PC-3 (cell line): ENCODE measurements around the gene FBXL7. TPM values are rescaled to one million over a fixed set of nuclear protein-coding genes. Genes with fewer than 3 reads are reported as not detected.

Experiments
- ATAC-seq: fragments of 200-7000 bp; cut with Tn5 transposase; 2 replicates; pipeline ENCODE4 v1.9.1; 2020; ENCODE audit warnings: mild to moderate bottlenecking, moderate library complexity
- BruUV-seq: library from RNA; stranded (reverse); fragments of 400-500 nt; replicated peaks from 2 replicates; lab custom pipeline; 2021; lab: Mats Ljungman, UMichigan
- CTCF ChIA-PET: fragments of 300-600 bp; sonication (Branson Sonifier 250); formaldehyde crosslinking; loops from one replicate; lab custom pipeline; 2022; ENCODE audit warnings: antibody characterized with exemption; lab: Charles Lee
- POLR2A ChIA-PET: fragments of 300-600 bp; sonication (Branson Sonifier 250); formaldehyde crosslinking; loops from one replicate; lab custom pipeline; 2022; ENCODE audit warnings: antibody characterized with exemption; ENCODE audit not compliant: unreplicated experiment; lab: Charles Lee
- DNase-seq: peaks from one replicate; pipeline ENCODE4 v3.0.0-alpha.2; 2015
- H2AFZ ChIP-seq: fragments of 300-600 bp; sonication (generic); 2 replicates; pipeline ENCODE4 v1.6.0; 2016; ENCODE audit warnings: antibody characterized with exemption, low read length
- H3F3A ChIP-seq: fragments of 300-600 bp; sonication (generic); one replicate; pipeline ENCODE4 v1.6.0; 2017; ENCODE audit warnings: antibody characterized with exemption, low read length, control low read depth, mild to moderate bottlenecking; ENCODE audit not compliant: unreplicated experiment
- H3K27ac ChIP-seq: fragments of 300-600 bp; sonication (generic); 2 replicates; pipeline ENCODE4 v1.5.1; 2016; ENCODE audit warnings: mild to moderate bottlenecking, low read length
- H3K27me3 ChIP-seq: fragments of 300-600 bp; sonication (generic); 2 replicates; pipeline ENCODE4 v1.6.1; 2016; ENCODE audit warnings: low read length, mixed read lengths
- H3K36me3 ChIP-seq: fragments of 300-600 bp; sonication (generic); 2 replicates; pipeline ENCODE4 v1.6.1; 2016; ENCODE audit warnings: low read depth, mixed run types, low read length, mixed read lengths
- H3K4me1 ChIP-seq: fragments of 300-600 bp; sonication (generic); 2 replicates; pipeline ENCODE4 v1.5.1; 2016; ENCODE audit warnings: low read length; ENCODE audit not compliant: insufficient read depth
- H3K4me2 ChIP-seq: fragments of 300-600 bp; sonication (generic); 2 replicates; pipeline ENCODE4 v1.6.0; 2016; ENCODE audit warnings: low read length
- H3K4me3 ChIP-seq: fragments of 300-600 bp; sonication (generic); 2 replicates; pipeline ENCODE4 v1.5.1; 2016; ENCODE audit warnings: mild to moderate bottlenecking, low read length, mixed read lengths
- H3K79me2 ChIP-seq: fragments of 300-600 bp; sonication (generic); 2 replicates; pipeline ENCODE4 v1.6.1; 2017; ENCODE audit warnings: low read length, mixed read lengths
- H3K9ac ChIP-seq: fragments of 300-600 bp; sonication (generic); 2 replicates; pipeline ENCODE4 v1.6.0; 2016; ENCODE audit warnings: mild to moderate bottlenecking, low read length
- H3K9me2 ChIP-seq: fragments of 300-600 bp; sonication (generic); replicated peaks from 2 replicates; pipeline ENCODE4 v1.6.1; 2016; ENCODE audit warnings: mixed run types, low read length, mixed read lengths
- H3K9me3 ChIP-seq: fragments of 300-600 bp; sonication (generic); 2 replicates; pipeline ENCODE4 v1.6.1; 2016; ENCODE audit warnings: low read length, mixed read lengths
- H4K20me1 ChIP-seq: fragments of 300-600 bp; sonication (generic); 2 replicates; pipeline ENCODE4 v1.6.1; 2016; ENCODE audit warnings: low read length, mixed read lengths
- CTCF ChIP-seq: fragments of 300-600 bp; sonication (generic); conservative IDR thresholded peaks from 2 replicates; pipeline ENCODE4 v1.5.1; 2017; ENCODE audit warnings: antibody characterized with exemption, low read depth, mild to moderate bottlenecking, low read length
- EZH2 ChIP-seq: fragments of 300-600 bp; sonication (generic); IDR thresholded peaks from one replicate; pipeline ENCODE4 v1.6.1; 2017; ENCODE audit warnings: antibody characterized with exemption, mild to moderate bottlenecking, low read length; ENCODE audit not compliant: unreplicated experiment
- EZH2phosphoT487 ChIP-seq: fragments of 300-600 bp; sonication (generic); IDR thresholded peaks from 2 replicates; pipeline ENCODE4 v1.6.1; 2018; ENCODE audit warnings: mild to moderate bottlenecking, antibody characterized with exemption, low read length, borderline replicate concordance
- intact Hi-C: fragments of 100-400 bp; cut with micrococcal nuclease; formaldehyde crosslinking; loops from 2 replicates; pipeline ENCODE4 v1.9.0; 2023
- total RNA-seq: library from RNA; depleted of rRNA; stranded (reverse); fragments of >200 nt; gene quantifications from 2 replicates; pipeline ENCODE4 v1.2.3, GENCODE V29; 2014

FBXL7 gene
- total RNA-seq, 1 experiment from 2014 or later: 0.18 TPM

DNA sequence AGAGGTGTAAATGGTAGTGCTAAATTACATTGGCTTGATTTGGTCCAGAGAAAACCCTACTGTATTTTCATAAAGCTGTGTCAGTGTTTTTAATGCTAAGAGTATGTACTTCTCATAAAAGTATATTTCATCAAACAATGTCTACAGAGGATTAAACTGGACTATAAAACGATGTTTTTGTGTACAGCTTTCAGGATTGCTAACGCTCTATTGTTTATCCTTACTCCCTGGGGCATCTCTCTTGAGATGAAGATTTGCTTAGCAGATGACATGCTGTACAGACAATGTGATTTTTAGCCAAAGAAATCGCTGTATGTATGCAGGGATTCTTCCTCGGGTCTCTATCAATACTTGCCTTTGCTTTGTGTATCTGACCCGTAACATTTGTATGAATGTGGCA lies 216.0 kb downstream of the FBXL7 start:
- POLR2A ChIA-PET: no interaction called here
- ATAC-seq: no peak

GRCh38 chr5:15717001-15717400 lies 217.0 kb downstream of the FBXL7 start:
- intact Hi-C loops: no loop called here
- Histone ChIP-seq H3K4me3 (no peak overlapping the region), H3K9me2 (no peaks in the 10 kb centered on the region), H3K4me2 (no peak overlapping the region), H3K4me1 (no peaks in the 10 kb centered on the region), H3K9me3 (peaks cover 5% of the 10 kb centered on the region), H2AFZ (no peak overlapping the region), H4K20me1 (no peaks in the 10 kb centered on the region), H3F3A (no peaks in the 10 kb centered on the region), H3K9ac (no peak overlapping the region), H3K27me3 (peaks cover 5% of the 10 kb centered on the region; the same call in 1 of the 2 replicates), H3K36me3 (no peaks in the 10 kb centered on the region), H3K27ac (no peak overlapping the region), H3K79me2 (no peaks in the 10 kb centered on the region)
- POLR2A ChIA-PET: no interaction called here
- DNase-seq (no peak), ATAC-seq (no peak)
- CTCF ChIA-PET: no interaction called here
- TF ChIP-seq EZH2phosphoT487: no peak
- TF ChIP-seq EZH2: no peak
- TF ChIP-seq CTCF: no peak
- BruUV-seq: no TSS peak

More for the DNA sequence above, 216.0 kb downstream of the FBXL7 start:
- H3K9me3 ChIP-seq: peaks cover 8% of the 10 kb centered on the region
- no peak overlapping the region for H3K4me2 ChIP-seq
- H2AFZ ChIP-seq: no peak overlapping the region
- intact Hi-C loops: no loop called here
- no peaks in the 10 kb centered on the region for H4K20me1 ChIP-seq
- no peak for DNase-seq
- H3K27ac ChIP-seq: no peak overlapping the region
- CTCF ChIA-PET: no interaction called here
- no peaks in the 10 kb centered on the region for H3K4me1 ChIP-seq
- H3K36me3 ChIP-seq: no peaks in the 10 kb centered on the region
- H3K4me3 ChIP-seq: no peak overlapping the region
- H3F3A ChIP-seq: no peaks in the 10 kb centered on the region
- TF ChIP-seq CTCF (no peak), EZH2 (no peak), EZH2phosphoT487 (no peak)
- H3K79me2 ChIP-seq: no peaks in the 10 kb centered on the region
- H3K9ac ChIP-seq: no peak overlapping the region
- no TSS peak for BruUV-seq
- H3K9me2 ChIP-seq: no peaks in the 10 kb centered on the region
- H3K27me3 ChIP-seq: peaks cover 5% of the 10 kb centered on the region; the same call in 1 of the 2 replicates

DNA sequence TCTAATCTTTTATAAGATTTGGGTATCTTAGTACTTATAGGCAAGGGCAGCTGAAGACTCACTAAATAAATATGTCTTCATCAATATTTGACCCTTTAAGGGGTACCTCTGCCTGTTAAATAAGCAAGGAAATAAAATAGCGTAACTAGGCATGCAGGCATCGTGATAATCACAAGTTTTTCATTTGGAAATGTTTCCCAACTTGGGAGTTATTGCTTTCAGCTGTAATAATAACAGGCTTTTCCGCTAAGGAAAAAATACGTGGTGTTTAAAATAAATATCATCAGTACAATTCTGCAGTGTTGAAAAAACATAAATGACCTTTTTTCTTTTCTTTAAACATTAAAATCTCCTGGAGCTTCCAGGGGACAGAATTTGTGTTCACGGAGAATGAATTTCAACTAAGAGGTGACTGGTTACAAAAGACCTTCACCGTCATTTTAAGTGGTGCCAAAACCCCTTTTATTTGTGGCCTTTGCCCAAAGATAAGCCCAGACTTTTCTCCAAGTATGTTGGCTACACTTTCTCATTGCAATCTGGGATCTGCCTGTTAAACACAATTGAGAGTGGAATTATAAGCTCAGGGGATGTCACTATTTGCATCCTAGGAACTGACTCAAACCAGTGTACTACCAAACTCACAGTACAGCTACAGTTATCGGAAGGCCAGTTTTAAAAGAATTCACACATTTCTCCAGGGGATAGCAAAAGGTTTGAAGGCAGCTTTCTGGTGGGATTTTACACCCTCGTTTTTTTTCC lies 218.6 kb downstream of the FBXL7 start:
- Histone ChIP-seq H3K79me2 (no peaks in the 10 kb centered on the region), H2AFZ (no peak overlapping the region), H3K4me1 (no peaks in the 10 kb centered on the region), H3F3A (no peaks in the 10 kb centered on the region), H3K9ac (no peak overlapping the region), H3K4me3 (no peak overlapping the region), H3K27me3 (peaks cover 5% of the 10 kb centered on the region; the same call in 1 of the 2 replicates), H3K9me3 (no peaks in the 10 kb centered on the region; the same call in 1 of the 2 replicates), H3K27ac (no peak overlapping the region), H3K36me3 (no peaks in the 10 kb centered on the region), H3K4me2 (no peak overlapping the region), H4K20me1 (no peaks in the 10 kb centered on the region), H3K9me2 (no peaks in the 10 kb centered on the region)
- CTCF ChIA-PET: no interaction called here
- BruUV-seq: no TSS peak
- intact Hi-C loops: no loop called here
- POLR2A ChIA-PET: no interaction called here
- TF ChIP-seq EZH2 (no peak), EZH2phosphoT487 (no peak), CTCF (no peak)
- no peak for ATAC-seq
- no peak for DNase-seq
